Liver (tissue), 3 donors: Measurements from ENCODE around the gene FNIP1.

Source experiments
- ATF3 ChIP-seq: IDR thresholded peaks from 2 replicates; pipeline ENCODE4 v1.6.1; 2016; ENCODE audit warnings: antibody characterized with exemption
- FOXA1 ChIP-seq: IDR thresholded peaks from 2 replicates; pipeline ENCODE4 v1.6.1; 2016; ENCODE audit warnings: antibody characterized with exemption
- JUND ChIP-seq, 2 donors: IDR thresholded peaks; 2 replicates each; pipeline ENCODE4 v1.6.1; 2016; ENCODE audit warnings: antibody characterized with exemption in 2 of 2
- NR2F2 ChIP-seq: IDR thresholded peaks from 2 replicates; pipeline ENCODE4 v1.6.1; 2016; ENCODE audit warnings: antibody characterized with exemption
- RAD21 ChIP-seq, 2 donors: IDR thresholded peaks; 2 replicates each; pipeline ENCODE4 v1.6.1; 2016; ENCODE audit warnings: antibody characterized with exemption in 2 of 2, mild to moderate bottlenecking in 2 of 2
- TF ChIP-seq, protein P1 (sequence below): fragments of 150-350 bp; IDR thresholded peaks from 2 replicates; pipeline ENCODE4 v1.5.1; 2017; ENCODE audit warnings: improper control_type of control experiment, low read depth, low read length; ENCODE audit not compliant: missing input control
- TF ChIP-seq, protein P2 (sequence below): IDR thresholded peaks from 2 replicates; pipeline ENCODE4 v1.6.1; 2016; ENCODE audit warnings: antibody characterized with exemption, mild to moderate bottlenecking
- TF ChIP-seq, protein P3 (sequence below): IDR thresholded peaks from 2 replicates; pipeline ENCODE4 v1.6.1; 2016; ENCODE audit warnings: antibody characterized with exemption
- donor health status: healthy.
- donor health status: healthy.

- TF ChIP-seq, protein P1, sequence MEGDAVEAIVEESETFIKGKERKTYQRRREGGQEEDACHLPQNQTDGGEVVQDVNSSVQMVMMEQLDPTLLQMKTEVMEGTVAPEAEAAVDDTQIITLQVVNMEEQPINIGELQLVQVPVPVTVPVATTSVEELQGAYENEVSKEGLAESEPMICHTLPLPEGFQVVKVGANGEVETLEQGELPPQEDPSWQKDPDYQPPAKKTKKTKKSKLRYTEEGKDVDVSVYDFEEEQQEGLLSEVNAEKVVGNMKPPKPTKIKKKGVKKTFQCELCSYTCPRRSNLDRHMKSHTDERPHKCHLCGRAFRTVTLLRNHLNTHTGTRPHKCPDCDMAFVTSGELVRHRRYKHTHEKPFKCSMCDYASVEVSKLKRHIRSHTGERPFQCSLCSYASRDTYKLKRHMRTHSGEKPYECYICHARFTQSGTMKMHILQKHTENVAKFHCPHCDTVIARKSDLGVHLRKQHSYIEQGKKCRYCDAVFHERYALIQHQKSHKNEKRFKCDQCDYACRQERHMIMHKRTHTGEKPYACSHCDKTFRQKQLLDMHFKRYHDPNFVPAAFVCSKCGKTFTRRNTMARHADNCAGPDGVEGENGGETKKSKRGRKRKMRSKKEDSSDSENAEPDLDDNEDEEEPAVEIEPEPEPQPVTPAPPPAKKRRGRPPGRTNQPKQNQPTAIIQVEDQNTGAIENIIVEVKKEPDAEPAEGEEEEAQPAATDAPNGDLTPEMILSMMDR: no peak
- TF ChIP-seq RAD21 (IDR thresholded peaks at IDR 0.05) (no peak), NR2F2 (no peak), FOXA1 (no peak), JUND (IDR thresholded peaks at IDR 0.05) (no peak), ATF3 (no peak)
- TF ChIP-seq, protein P2, sequence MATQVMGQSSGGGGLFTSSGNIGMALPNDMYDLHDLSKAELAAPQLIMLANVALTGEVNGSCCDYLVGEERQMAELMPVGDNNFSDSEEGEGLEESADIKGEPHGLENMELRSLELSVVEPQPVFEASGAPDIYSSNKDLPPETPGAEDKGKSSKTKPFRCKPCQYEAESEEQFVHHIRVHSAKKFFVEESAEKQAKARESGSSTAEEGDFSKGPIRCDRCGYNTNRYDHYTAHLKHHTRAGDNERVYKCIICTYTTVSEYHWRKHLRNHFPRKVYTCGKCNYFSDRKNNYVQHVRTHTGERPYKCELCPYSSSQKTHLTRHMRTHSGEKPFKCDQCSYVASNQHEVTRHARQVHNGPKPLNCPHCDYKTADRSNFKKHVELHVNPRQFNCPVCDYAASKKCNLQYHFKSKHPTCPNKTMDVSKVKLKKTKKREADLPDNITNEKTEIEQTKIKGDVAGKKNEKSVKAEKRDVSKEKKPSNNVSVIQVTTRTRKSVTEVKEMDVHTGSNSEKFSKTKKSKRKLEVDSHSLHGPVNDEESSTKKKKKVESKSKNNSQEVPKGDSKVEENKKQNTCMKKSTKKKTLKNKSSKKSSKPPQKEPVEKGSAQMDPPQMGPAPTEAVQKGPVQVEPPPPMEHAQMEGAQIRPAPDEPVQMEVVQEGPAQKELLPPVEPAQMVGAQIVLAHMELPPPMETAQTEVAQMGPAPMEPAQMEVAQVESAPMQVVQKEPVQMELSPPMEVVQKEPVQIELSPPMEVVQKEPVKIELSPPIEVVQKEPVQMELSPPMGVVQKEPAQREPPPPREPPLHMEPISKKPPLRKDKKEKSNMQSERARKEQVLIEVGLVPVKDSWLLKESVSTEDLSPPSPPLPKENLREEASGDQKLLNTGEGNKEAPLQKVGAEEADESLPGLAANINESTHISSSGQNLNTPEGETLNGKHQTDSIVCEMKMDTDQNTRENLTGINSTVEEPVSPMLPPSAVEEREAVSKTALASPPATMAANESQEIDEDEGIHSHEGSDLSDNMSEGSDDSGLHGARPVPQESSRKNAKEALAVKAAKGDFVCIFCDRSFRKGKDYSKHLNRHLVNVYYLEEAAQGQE: no peak
- TF ChIP-seq, protein P3, sequence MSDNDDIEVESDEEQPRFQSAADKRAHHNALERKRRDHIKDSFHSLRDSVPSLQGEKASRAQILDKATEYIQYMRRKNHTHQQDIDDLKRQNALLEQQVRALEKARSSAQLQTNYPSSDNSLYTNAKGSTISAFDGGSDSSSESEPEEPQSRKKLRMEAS: no peak
These were observed 50.4 kb downstream of the FNIP1 start for GRCh38 chr5:131746423-131746822.
